GM10248 (cell line): ENCODE measurements around the gene PLA2G2C.

ENCODE experiments used
- CTCF ChIA-PET: fragments of 300-600 bp; sonication (Branson Sonifier 250); formaldehyde crosslinking; extraction: SDS; loops from one replicate; lab custom pipeline; 2021; ENCODE audit warnings: antibody characterized with exemption; lab: Yijun Ruan, JAX
- POLR2A ChIA-PET: fragments of 350-650 bp; sonication (Branson Sonifier 250); formaldehyde crosslinking; extraction: SDS; loops from one replicate; lab custom pipeline; 2020; ENCODE audit warnings: antibody characterized with exemption; lab: Yijun Ruan, JAX
- DNase-seq: peaks from one replicate; pipeline ENCODE4 v3.0.0; 2012; ENCODE audit errors: extremely low spot score
- CTCF ChIP-seq: IDR thresholded peaks from 2 replicates; pipeline ENCODE4 v1.5.1; 2012; ENCODE audit warnings: mild to moderate bottlenecking, low read depth; ENCODE audit errors: extremely low read depth, missing control alignments, control extremely low read depth

Gene PLA2G2C

GRCh38 chr1:20216574-20216973 is 30.3 kb upstream of the PLA2G2C start:
- peak; percentile 70 for DNase-seq
- peak; percentile 52 for TF ChIP-seq CTCF
- ChIA-PET POLR2A (no interaction called here), CTCF (interaction anchor here (0.8 to 8.8 kb wide), 13 partner anchors 9 to 326 kb away, joined by 3 to 116 read pairs (median 3); no protein-coding TSS in a partner anchor)

DNA sequence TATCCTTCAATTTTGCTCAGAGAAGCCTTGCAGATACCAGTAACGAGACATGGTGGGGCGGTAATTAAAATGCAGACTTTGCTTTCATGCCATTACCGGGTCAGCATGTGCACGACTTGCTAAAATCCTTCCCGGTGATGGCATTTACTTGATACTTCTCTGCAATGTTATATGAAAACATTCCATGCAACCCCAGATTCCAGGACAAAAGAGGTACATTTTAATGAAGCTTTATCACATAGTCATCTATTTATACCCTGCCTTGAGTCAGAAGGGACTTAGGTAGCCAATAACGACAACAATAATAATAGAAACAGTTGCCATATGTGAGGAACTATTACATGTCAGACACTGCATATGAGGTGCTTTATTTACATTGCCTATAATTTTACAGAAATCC is 29.4 kb upstream of the PLA2G2C start:
- DNase-seq = no peak
- ChIA-PET POLR2A (no interaction called here), CTCF (interaction anchor here (0.9 to 8.8 kb wide), 6 partner anchors 11 to 325 kb away, joined by 3 to 116 read pairs (median 3); no protein-coding TSS in a partner anchor)
- TF ChIP-seq CTCF = no peak

- POLR2A ChIA-PET = no interaction called here
- DNase-seq = peak; percentile 73
- TF ChIP-seq CTCF = peak; percentile 47
- CTCF ChIA-PET = interaction anchor here (0.6 to 8.8 kb wide), 39 partner anchors 9 to 429 kb away, joined by 3 to 116 read pairs (median 3); partner anchors contain the start of gene MUL1
Measured at GRCh38 chr1:20212685-20213331, 26.5 kb upstream of the PLA2G2C start.

DNA sequence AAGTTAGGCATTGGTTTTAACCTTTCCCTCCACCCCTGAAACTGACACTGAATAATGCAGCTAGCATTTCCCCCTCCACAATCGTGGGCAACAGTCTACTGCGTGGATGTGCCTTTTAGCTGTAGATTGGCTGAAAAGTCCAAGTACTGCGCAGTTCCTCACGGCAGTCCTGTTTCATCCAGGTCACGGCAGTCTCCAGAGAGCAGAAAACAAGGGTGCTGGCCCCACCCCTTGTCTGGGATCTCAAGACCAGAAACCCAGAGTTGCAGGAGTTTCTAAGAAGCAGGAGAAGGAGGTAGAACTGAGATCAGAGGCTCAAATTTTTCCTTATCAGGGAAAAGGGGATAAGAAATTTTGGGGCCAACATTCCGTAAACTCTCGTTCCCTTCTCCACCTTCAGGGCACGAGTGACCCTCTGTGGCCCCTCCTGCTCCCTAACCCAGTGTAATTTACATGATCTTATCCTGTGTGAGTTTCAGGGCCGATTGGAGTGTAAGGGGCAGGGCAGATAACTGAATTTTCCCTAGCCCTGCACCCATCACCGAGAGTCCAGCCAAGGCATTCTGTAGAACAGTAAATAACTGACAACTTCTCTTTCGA is 25.9 kb upstream of the PLA2G2C start:
- no peak for DNase-seq
- no peak for TF ChIP-seq CTCF
- CTCF ChIA-PET = interaction anchor here (0.6 to 8.8 kb wide), 20 partner anchors 10 to 299 kb away, joined by 3 to 116 read pairs (median 4); no protein-coding TSS in a partner anchor
- POLR2A ChIA-PET = no interaction called here

- DNase-seq = no peak
- ChIA-PET POLR2A (no interaction called here), CTCF (interaction anchor here (1.0 to 2.9 kb wide), 4 partner anchors 17 to 291 kb away, joined by 3 to 8 read pairs (median 6); no protein-coding TSS in a partner anchor)
- TF ChIP-seq CTCF = no peak
Measured at GRCh38 chr1:20211511-20211931, 25.2 kb upstream of the PLA2G2C start.

DNA sequence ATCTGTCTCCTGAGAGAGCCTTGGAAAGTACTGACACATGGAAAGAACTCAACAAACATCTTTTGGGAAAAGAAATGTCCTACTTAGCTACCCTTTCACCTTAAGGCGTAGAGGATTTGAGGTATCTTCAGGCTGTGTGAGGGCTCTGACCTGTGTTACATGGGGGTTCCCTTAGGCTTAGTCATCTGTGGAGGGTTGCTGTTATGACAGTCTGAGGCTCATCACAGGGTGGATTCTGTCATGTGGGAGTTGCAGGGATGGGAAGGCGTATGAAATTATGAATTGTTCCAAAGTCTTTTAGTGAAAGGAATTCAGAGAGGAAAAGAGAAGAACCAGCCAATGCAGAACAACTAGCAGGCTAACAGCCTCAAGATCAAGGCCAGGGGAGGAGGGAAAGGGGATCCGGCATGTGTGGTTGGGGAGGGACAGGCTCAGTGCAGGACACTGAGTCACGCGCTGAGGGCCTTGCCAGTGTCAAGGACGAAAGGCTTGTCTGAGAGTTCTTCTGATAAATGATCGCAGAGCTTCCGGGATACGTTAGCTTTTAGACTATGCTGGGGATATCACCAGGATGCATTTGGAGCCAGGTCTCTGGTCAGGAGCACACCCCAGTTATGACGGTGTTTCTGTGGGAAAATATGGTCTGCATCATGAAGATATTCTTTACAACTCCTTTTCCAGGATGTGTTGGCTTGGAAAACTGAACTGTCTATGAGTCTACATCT is 24.6 kb upstream of the PLA2G2C start:
- no peak for TF ChIP-seq CTCF
- no peak for DNase-seq
- POLR2A ChIA-PET = no interaction called here
- CTCF ChIA-PET = interaction anchor here (0.9 to 2.6 kb wide), 6 partner anchors 15 to 290 kb away, joined by 3 to 8 read pairs (median 3); no protein-coding TSS in a partner anchor
